Measurements from ENCODE around the gene ZC3H12A.

- no peak for TF ChIP-seq CTCF (IDR thresholded peaks at IDR 0.05)
- TF ChIP-seq EP300 (IDR thresholded peaks at IDR 0.05), result no peak
- TF ChIP-seq POLR2A (IDR thresholded peaks at IDR 0.05), result no peak
Measured at GRCh38 chr1:37456614-37457013, 17.8 kb upstream of the ZC3H12A start.
